ENCODE data around the gene EFEMP2.
"Not testable (repeated sequence)": the region's sequence is repeated elsewhere in the genome, so short reads cannot be mapped to it uniquely, and the experiment has no call there.

The EFEMP2 gene

GRCh38 chr11:65851083-65851579, 21.5 kb downstream of the EFEMP2 start:
- peaks cover 44 to 47% of the 10 kb centered on the region in 2 donors for H3K36me3 ChIP-seq (ENCODE audit: control insufficient read depth in 2 of 2, insufficient read depth in 2 of 2, low read length in 2 of 2)
- peaks cover 21% of the 10 kb centered on the region for H3K4me1 ChIP-seq (ENCODE audit: control insufficient read depth, insufficient read depth, low read length)
- peaks cover 0 to 7% of the 10 kb centered on the region in 2 donors for H3K9me3 ChIP-seq (ENCODE audit: control insufficient read depth in 2 of 2, low read length in 2 of 2)
- no peak overlapping the region for H3K27ac ChIP-seq (ENCODE audit: low read length)
- no peaks in the 10 kb centered on the region for H3K27me3 ChIP-seq (ENCODE audit: control insufficient read depth in 1 of 2, insufficient read depth in 2 of 2, low read length in 2 of 2)
- no peak overlapping the region for H3K9ac ChIP-seq (ENCODE audit: low read length in 2 of 2)
- no peak overlapping the region for H3K4me3 ChIP-seq (ENCODE audit: low read length in 2 of 2)

GRCh38 chr11:65850217-65851082, 22.1 kb downstream of the EFEMP2 start:
- H3K27ac ChIP-seq (ENCODE audit: low read length) = no peak overlapping the region
- peaks cover 38 to 41% of the 10 kb centered on the region in 2 donors for H3K36me3 ChIP-seq (ENCODE audit: control insufficient read depth in 2 of 2, insufficient read depth in 2 of 2, low read length in 2 of 2)
- no peak overlapping the region for H3K4me3 ChIP-seq (ENCODE audit: low read length in 2 of 2)
- H3K27me3 ChIP-seq (ENCODE audit: control insufficient read depth in 1 of 2, insufficient read depth in 2 of 2, low read length in 2 of 2) = no peaks in the 10 kb centered on the region
- H3K9ac ChIP-seq (ENCODE audit: low read length in 2 of 2) = no peak overlapping the region
- peaks cover 15% of the 10 kb centered on the region for H3K4me1 ChIP-seq (ENCODE audit: control insufficient read depth, insufficient read depth, low read length)
- peaks cover 0 to 7% of the 10 kb centered on the region in 2 donors for H3K9me3 ChIP-seq (ENCODE audit: control insufficient read depth in 2 of 2, low read length in 2 of 2)

- Histone ChIP-seq H3K4me3 (ENCODE audit: low read length in 2 of 2) (no peak overlapping the region), H3K9ac (ENCODE audit: low read length in 2 of 2) (no peak overlapping the region), H3K27ac (ENCODE audit: low read length) (no peak overlapping the region), H3K27me3 (ENCODE audit: control insufficient read depth in 1 of 2, insufficient read depth in 2 of 2, low read length in 2 of 2) (no peaks in the 10 kb centered on the region), H3K36me3 (ENCODE audit: control insufficient read depth in 2 of 2, insufficient read depth in 2 of 2, low read length in 2 of 2) (peaks cover 32 to 34% of the 10 kb centered on the region in 2 donors), H3K9me3 (ENCODE audit: control insufficient read depth in 2 of 2, low read length in 2 of 2) (peaks cover 0 to 7% of the 10 kb centered on the region in 2 donors), H3K4me1 (ENCODE audit: control insufficient read depth, insufficient read depth, low read length) (peaks cover 10% of the 10 kb centered on the region)
These were observed 22.8 kb downstream of the EFEMP2 start for GRCh38 chr11:65849771-65850216.

GRCh38 chr11:65849366-65849765, 23.2 kb downstream of the EFEMP2 start:
- no peaks in the 10 kb centered on the region for H3K27me3 ChIP-seq (ENCODE audit: control insufficient read depth in 1 of 2, insufficient read depth in 2 of 2, low read length in 2 of 2)
- no peak overlapping the region for H3K9ac ChIP-seq (ENCODE audit: low read length in 2 of 2)
- H3K36me3 ChIP-seq (ENCODE audit: control insufficient read depth in 2 of 2, insufficient read depth in 2 of 2, low read length in 2 of 2) = peaks cover 28 to 31% of the 10 kb centered on the region in 2 donors
- peaks cover 0 to 7% of the 10 kb centered on the region in 2 donors for H3K9me3 ChIP-seq (ENCODE audit: control insufficient read depth in 2 of 2, low read length in 2 of 2)
- H3K27ac ChIP-seq (ENCODE audit: low read length) = no peak overlapping the region
- H3K4me3 ChIP-seq (ENCODE audit: low read length in 2 of 2) = no peak overlapping the region
- peaks cover 8% of the 10 kb centered on the region for H3K4me1 ChIP-seq (ENCODE audit: control insufficient read depth, insufficient read depth, low read length)

GRCh38 chr11:65848693-65849092, 23.9 kb downstream of the EFEMP2 start:
- not testable (repeated sequence) for H3K27me3 ChIP-seq (ENCODE audit: control insufficient read depth in 1 of 2, insufficient read depth in 2 of 2, low read length in 2 of 2); H3K4me1 ChIP-seq (ENCODE audit: control insufficient read depth, insufficient read depth, low read length); H3K4me3 ChIP-seq (ENCODE audit: low read length in 2 of 2); H3K27ac ChIP-seq (ENCODE audit: low read length); H3K9me3 ChIP-seq (ENCODE audit: control insufficient read depth in 2 of 2, low read length in 2 of 2); H3K9ac ChIP-seq (ENCODE audit: low read length in 2 of 2)
- H3K36me3 ChIP-seq (ENCODE audit: control insufficient read depth in 2 of 2, insufficient read depth in 2 of 2, low read length in 2 of 2) = peaks cover 21 to 24% of the 10 kb centered on the region in 2 donors

- Histone ChIP-seq H3K36me3 (ENCODE audit: control insufficient read depth in 2 of 2, insufficient read depth in 2 of 2, low read length in 2 of 2) (peaks cover 12 to 16% of the 10 kb centered on the region in 2 donors), H3K9ac (ENCODE audit: low read length in 2 of 2) (no peak overlapping the region), H3K27ac (ENCODE audit: low read length) (no peak overlapping the region), H3K9me3 (ENCODE audit: control insufficient read depth in 2 of 2, low read length in 2 of 2) (peaks cover 0 to 7% of the 10 kb centered on the region in 2 donors), H3K27me3 (ENCODE audit: control insufficient read depth in 1 of 2, insufficient read depth in 2 of 2, low read length in 2 of 2) (no peaks in the 10 kb centered on the region), H3K4me3 (ENCODE audit: low read length in 2 of 2) (no peak overlapping the region), H3K4me1 (ENCODE audit: control insufficient read depth, insufficient read depth, low read length) (no peaks in the 10 kb centered on the region)
These were observed 24.9 kb downstream of the EFEMP2 start for GRCh38 chr11:65847746-65848145.

- Histone ChIP-seq H3K4me1 (ENCODE audit: control insufficient read depth, insufficient read depth, low read length) (no peaks in the 10 kb centered on the region), H3K27ac (ENCODE audit: low read length) (no peak overlapping the region), H3K9me3 (ENCODE audit: control insufficient read depth in 2 of 2, low read length in 2 of 2) (no peaks in the 10 kb centered on the region), H3K9ac (ENCODE audit: low read length in 2 of 2) (no peak overlapping the region), H3K4me3 (ENCODE audit: low read length in 2 of 2) (no peak overlapping the region), H3K36me3 (ENCODE audit: control insufficient read depth in 2 of 2, insufficient read depth in 2 of 2, low read length in 2 of 2) (no peaks in the 10 kb centered on the region), H3K27me3 (ENCODE audit: control insufficient read depth in 1 of 2, insufficient read depth in 2 of 2, low read length in 2 of 2) (no peaks in the 10 kb centered on the region)
These were observed 28.2 kb downstream of the EFEMP2 start for GRCh38 chr11:65844231-65844872.

DNA sequence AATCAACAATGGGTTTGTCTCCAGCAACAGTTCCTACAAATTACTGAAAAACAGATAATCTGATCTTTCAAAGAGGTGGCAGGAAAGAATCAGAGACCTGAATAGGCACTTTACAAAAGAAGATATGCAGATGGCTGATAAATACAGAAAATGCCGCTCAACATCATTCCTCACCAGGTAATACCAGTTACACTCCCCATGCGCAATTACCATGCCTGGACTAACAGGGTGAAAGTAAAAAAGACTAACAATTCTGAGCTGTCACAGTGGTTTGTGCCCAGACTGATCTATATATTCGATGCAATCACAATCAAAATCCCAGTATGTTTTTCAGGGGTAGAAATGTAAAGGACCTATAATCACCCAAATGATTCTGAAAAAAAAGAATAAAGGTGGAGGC, 28.8 kb downstream of the EFEMP2 start:
- H3K9ac ChIP-seq (ENCODE audit: low read length in 2 of 2) = no peak overlapping the region
- no peak overlapping the region for H3K4me3 ChIP-seq (ENCODE audit: low read length in 2 of 2)
- H3K27ac ChIP-seq (ENCODE audit: low read length) = no peak overlapping the region
- no peaks in the 10 kb centered on the region for H3K36me3 ChIP-seq (ENCODE audit: control insufficient read depth in 2 of 2, insufficient read depth in 2 of 2, low read length in 2 of 2)
- no peaks in the 10 kb centered on the region for H3K9me3 ChIP-seq (ENCODE audit: control insufficient read depth in 2 of 2, low read length in 2 of 2)
- no peaks in the 10 kb centered on the region for H3K4me1 ChIP-seq (ENCODE audit: control insufficient read depth, insufficient read depth, low read length)
- H3K27me3 ChIP-seq (ENCODE audit: control insufficient read depth in 1 of 2, insufficient read depth in 2 of 2, low read length in 2 of 2) = no peaks in the 10 kb centered on the region

DNA sequence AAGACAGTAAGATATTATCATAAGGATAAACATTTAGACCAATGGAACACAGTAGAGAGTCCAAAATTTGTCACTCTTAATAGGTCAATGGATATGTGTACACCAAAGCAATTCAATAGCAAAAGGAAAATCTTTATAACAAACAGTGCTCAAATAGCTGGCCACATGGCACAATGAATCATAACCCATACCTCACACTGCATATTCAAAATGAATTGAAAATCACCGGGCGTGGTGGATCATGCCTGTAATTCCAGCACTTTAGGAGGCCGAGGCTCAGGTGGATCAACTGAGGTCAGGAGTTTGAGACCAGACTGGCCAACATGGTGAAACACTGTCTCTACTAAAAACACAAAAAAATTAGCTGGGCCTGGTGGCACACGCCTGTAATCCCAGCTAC, 30.5 kb downstream of the EFEMP2 start:
- no peak overlapping the region for H3K27ac ChIP-seq (ENCODE audit: low read length)
- no peaks in the 10 kb centered on the region for H3K4me1 ChIP-seq (ENCODE audit: control insufficient read depth, insufficient read depth, low read length)
- no peaks in the 10 kb centered on the region for H3K9me3 ChIP-seq (ENCODE audit: control insufficient read depth in 2 of 2, low read length in 2 of 2)
- H3K36me3 ChIP-seq (ENCODE audit: control insufficient read depth in 2 of 2, insufficient read depth in 2 of 2, low read length in 2 of 2) = no peaks in the 10 kb centered on the region
- no peak overlapping the region for H3K9ac ChIP-seq (ENCODE audit: low read length in 2 of 2)
- H3K27me3 ChIP-seq (ENCODE audit: control insufficient read depth in 1 of 2, insufficient read depth in 2 of 2, low read length in 2 of 2) = no peaks in the 10 kb centered on the region
- H3K4me3 ChIP-seq (ENCODE audit: low read length in 2 of 2) = no peak overlapping the region

DNA sequence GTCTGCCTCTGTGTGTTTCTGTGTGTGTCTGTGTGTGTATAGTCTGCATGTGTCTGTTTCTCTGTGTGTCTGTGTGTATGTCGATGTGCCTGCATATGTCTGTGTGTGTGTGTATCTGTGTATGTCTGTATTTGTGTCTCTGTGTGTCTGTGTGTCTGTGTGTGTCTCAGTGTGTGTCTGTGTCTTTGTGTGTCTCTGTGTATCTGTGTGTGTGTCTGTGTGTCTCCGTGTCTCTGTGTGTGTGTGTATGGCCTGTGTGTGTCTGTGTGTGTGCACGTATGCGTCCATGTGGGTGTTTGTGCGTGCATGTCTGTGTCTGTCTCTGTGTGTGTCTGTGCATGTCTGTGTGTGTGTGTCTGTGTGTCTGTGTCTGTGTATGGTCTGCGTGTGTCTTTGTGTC, 38.4 kb downstream of the EFEMP2 start:
- H3K36me3 ChIP-seq (ENCODE audit: control insufficient read depth in 2 of 2, insufficient read depth in 2 of 2, low read length in 2 of 2) = no peaks in the 10 kb centered on the region
- H3K4me3 ChIP-seq (ENCODE audit: low read length in 2 of 2) = peak overlapping the region; percentile 71 to 85
- peaks cover 19% of the 10 kb centered on the region for H3K4me1 ChIP-seq (ENCODE audit: control insufficient read depth, insufficient read depth, low read length)
- H3K27ac ChIP-seq (ENCODE audit: low read length) = no peak overlapping the region
- no peaks in the 10 kb centered on the region for H3K27me3 ChIP-seq (ENCODE audit: control insufficient read depth in 1 of 2, insufficient read depth in 2 of 2, low read length in 2 of 2)
- no peaks in the 10 kb centered on the region for H3K9me3 ChIP-seq (ENCODE audit: control insufficient read depth in 2 of 2, low read length in 2 of 2)
- H3K9ac ChIP-seq (ENCODE audit: low read length in 2 of 2) = peak overlapping the region; percentile 42 to 65

Data from stomach smooth muscle (tissue), 2 donors.